NCI-H446 (cell line): ENCODE results near the gene DDIT4.
"Not testable (repeated sequence)": the region's sequence is repeated elsewhere in the genome, so short reads cannot be mapped to it uniquely, and the experiment has no call there.

ENCODE experiments used
- DNase-seq, 2 experiments: peaks; one replicate each; lab custom pipeline; 2025; lab: John Stamatoyannopoulos, UW

DDIT4 gene

DNA sequence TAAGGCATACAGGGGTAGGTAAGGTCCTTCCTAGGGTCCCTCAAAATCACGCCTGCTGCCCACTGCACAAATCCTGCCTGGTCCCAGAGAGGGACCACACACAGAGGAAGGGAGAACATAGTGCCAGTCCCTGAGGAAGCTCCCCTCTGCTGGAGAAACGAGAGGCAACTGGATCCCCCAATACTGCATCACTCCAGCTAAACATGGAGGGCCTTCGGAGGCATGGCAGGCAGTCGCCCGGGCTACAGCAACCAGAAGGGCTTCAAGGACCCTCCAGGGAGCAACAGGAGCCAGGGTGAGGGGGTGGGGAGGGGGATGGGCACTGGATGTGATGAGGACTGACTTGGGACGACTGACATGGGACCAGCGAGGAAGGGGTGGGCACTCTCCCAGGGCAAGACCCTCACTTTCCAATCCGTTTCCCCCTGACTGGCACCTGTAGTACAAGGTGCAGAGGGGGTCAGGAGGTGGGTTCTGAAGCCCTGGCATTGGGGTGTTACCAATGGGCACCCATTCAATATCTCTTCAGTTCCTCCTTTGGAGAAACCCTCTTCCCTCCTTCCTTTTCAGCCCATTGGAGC lies 21.7 kb downstream of the DDIT4 start:
- DNase-seq, result no peak

DNA sequence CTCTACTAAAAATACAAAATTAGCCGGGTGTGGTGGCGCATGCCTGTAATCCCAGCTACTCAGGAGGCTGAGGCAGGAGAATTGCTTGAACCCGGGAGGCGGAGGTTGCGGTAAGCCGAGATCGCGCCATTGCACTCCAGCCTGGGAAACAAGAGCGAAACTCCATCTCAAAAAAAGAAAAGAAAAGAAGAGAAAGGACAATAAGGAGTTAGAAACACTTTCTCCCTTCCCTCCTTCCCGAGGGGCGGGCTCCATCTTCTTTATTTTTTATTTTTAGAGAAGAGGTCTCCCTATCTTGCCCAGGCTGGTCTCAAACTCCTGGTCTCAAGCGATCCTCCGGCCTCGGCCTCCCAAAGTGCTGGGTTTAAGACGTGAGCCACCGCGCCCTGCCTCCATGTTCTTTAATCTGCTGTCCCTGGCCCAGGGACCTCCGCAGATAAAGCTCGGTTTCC lies 23.1 kb downstream of the DDIT4 start:
- DNase-seq, result not testable (repeated sequence)

DNA sequence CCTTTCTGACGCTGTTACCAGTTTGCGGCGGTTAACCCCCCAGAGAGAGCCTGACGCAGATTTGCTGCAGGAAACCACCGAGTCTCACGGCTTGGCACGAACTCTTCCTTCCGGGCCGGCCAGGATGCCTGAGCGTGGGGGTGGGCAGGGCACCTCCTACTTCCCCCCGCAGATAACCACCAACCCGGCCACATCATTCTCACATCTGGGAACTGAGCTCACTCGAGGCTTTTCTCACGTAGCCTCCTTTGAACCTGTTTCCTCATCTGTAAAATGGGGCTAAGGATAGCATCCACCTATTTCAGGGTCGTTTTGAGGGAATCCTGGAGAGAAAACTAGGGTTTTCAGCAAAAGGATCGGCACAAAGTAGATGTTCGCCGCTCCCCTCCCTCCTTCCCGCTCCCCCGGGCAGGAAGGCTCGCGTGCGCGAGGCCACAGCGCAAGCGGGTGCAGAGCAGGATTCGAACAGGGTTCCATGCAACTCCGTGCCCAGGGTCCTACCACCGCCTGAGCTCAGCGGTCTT lies 23.6 kb downstream of the DDIT4 start:
- DNase-seq, result no peak

DNA sequence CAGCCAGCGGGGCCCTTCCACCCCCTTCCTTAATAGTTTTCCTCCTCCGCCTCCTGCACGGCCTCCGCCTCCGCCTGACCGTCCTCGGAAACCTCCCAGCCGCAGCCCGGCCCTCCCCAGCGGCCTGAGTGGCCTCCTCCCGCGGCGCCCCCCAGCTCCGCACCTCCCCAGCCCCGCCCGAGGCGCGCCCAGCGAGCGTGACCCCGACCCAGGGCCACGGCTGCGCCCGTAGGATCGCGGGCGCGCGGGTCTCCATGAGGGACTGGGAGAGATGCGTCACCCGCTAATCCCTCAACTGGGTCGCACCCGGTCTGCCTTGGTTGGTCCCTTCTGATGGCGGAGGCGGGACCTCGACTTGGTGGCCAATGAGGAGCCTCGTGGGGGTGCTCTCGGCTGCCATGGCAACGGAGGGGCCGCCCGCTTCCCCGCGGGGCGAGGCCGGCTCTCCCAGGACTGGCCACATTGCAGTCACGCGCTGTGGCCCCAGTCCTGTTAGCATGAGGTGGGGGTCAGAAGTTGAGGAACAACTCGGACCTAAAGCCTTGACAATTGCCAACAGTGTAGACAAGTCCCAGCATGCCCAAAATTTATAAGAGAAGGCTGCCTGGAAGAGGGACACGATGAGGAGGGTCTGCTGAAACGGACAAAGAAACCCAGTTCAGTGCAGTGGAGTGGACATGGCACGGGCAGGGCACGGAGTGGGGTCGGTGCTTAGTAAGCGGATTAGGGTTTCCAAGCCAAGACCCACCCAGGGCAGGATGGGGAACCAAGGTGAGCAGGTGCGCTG lies 24.3 kb downstream of the DDIT4 start:
- DNase-seq, result peak; percentile 71 to 92

DNA sequence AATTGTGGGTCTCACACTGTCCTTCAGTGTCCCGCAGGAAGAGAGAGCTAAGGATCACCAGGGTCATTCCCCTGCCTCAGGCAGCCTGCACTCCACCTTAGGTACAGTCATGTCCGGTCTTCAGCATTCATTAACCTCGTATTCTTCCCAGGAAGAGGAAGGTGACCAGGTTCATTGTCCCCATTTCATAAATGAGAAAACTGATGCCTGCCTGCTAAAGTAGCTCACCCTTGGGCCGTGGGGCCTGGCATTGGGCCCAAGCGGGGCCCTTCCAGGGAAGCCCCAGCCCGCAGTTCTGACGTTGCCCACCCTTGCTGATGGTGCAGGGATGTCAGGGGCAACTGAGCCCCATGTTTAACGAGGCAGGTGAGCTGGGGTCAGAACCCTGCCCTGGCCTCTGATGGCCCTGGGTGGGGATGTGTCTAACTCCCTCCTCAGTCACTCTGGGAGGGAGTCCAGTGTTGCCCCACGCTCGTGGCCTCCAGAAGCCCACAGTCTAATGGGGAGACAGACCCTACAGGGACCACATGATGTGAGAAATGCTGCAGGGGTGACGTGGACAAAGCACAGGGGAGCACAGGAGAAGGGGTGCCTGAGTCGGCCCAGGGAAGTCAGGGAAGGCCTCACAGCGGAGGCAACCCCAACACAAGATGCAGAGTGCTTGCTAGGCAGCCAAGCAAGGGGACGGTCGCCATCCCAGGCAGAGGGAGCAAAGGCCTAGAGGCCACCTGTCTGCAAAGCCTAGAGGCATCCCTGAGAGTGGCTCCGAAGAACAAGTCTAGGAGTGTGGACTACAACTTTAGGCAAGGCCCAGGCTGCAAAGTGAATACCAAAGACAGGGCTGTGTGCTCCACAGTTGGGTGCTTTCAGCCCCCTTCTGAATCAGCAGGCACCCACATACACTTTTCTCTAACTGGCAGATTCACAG lies 25.1 kb downstream of the DDIT4 start:
- no peak for DNase-seq

DNA sequence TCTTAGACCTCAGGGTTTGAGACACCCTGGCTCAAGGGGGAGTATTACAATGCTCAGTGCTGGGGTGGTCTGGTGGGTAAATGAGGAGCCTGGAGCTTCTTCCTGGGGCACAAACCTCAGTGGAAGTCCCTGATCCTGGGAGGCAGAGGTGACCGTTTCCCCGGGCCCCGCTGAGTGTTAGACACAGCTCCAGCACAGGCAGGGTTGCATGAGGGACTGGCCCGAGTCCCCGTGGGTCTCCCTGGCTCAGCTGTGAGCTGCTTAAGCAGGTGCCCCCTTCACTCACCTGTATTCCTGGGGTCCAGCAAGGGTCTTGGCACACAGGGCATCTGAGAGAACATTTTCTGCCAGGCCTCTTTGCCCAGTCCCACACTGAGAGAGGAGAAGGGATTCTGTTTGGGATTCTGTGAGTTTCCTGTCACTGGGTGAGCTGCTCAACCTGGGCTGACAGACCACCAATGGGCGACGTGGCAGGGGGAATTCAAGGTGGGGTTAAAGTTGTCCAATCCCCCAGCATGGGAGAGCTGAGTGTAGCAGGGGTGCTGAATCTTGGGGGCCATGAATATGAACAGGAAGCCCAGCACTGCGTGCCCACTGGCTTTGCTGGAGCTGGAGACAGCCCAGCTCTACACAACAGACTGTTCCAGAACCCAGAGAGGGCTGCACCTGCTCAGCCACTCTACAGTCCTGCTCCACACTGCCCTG lies 29.9 kb downstream of the DDIT4 start:
- DNase-seq, result no peak

DNA sequence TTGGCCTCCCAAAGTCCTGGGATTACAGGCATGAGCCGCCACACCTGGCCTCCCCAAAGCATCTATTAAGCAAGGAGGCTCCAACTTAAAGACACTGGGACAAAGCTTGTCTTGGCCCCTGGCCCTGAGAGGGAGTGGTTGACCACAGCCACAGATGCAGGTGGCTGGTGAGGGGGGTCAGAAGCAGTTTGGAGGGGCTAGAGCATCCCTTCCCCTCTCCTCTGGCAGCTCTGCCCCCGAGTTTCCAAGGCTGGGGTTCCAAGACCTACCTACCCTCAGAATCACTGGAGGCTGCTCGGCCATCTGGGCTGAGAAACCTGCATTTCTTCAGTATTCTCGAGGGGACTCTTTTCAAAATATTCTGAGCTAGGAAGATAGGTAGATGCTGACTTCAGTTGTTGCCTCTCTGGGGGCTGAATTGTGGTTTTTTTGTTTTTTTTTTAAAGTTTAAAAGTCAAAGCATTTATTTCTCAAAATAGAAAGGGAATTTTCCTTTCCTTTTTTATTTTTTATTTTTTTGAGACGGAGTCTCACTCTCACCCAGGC lies 32.6 kb downstream of the DDIT4 start:
- DNase-seq, result no peak

DNA sequence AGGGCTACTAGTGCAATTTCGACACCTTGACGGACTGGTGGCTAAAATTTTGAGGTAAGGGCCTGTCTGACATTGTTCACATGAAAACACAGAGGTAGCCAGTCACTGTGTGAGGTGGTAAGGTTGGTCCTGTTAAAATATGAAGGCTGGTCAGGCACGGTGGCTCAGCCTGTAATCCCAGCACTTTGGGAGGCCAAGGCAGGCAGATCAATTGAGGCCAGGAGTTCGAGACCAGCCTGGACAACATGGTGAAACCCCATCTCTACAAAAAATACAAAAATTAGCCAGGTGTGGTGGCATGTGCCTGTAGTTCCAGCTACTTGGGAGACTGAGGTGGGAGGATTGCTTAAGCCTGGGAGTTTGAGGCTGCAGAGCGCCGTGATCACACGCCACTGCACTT lies 34.0 kb downstream of the DDIT4 start:
- not testable (repeated sequence) for DNase-seq

DNA sequence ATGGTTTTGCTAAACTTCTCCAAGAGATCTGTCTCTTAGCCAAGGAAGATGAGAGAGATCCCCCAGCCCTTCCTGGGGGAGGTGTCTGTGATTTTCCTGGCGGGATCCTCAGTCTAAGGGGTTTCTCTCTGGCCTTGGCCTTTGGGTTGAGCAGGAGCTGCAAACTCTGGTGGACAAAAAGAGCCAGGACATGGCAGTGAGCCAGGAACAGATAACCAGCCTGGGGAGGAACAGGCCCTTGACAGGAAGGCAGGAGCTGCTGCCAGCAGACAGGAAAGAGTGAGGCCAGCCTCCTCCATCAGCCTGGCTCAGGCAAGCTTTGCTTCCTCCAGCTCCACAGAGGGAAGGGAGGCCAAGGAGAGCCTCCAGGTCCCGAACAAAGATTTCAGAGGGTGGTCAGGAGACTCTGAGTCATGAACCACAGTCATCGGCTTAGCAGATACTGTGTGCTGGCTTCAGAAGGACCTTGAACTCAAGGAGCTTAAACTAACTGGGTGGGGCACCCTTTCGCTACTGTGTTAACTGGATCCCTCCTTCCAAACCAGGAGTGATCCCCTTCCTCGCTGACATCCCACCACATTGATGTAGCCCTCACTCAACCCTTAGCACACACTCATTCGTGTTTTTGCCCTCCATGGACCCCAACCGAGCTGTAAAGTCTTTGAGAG lies 34.7 kb downstream of the DDIT4 start:
- no peak for DNase-seq

DNA sequence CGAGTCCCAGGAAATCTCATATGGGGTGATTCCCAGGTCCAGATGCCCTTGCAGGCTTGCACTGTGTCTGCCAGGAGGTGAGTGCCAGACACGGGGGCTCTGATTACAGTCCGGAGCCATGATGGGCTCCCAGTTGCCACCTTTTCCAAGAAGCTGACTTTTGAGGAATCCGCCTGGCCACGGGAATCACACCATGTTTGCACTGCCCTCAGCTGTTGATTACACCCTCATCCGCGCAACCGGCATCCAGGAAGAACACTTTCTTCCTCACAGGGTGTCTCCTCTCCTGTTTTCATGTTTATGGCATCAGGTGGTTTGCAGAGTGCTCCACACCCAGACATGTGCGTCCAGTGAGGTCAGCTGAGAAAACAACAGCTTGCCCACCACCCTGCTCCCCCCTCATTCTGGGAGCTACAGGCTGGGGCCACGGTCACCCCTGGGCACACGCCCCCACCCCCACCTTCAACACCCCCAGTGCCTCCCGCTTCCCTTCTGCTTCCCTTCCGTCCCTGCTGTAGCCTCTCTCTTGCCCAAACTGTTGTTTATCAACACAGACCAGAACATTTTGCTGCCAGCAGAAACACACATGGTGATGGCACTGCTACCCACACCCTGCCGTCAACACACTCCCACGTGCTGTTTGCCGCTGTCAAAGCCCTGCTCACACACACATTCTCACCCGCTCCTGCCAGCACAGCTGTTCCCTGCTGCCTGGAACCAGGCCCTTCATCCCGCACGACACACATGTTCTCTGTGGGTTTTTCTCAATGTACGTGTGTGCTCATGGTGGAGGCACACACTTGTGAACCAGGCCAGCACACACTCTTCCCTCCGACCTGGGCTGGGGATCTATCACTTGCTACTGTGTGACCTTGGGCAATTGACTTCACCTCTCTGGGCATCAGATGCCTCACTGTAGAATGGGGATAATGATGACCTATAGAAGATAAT lies 35.8 kb downstream of the DDIT4 start:
- DNase-seq, result no peak

DNA sequence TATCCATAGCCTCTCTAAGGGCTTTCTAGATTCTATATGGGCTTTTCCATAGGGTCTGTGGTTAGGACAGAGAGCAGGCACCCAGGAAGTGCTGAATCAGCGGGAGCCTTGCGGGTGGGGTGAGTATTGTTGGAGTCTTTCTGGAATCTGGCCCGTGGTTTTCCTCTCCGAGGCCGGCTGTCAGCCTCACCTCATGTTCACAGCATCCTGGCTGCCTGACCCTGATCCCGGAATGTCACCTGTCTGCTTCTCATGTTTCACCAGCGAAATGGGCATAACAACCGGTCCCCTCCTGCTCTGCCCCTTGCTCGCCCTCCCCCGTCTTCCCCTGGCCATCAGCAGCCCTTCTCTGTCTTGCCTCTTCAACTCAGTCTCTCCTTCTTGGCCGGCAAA lies 36.5 kb downstream of the DDIT4 start:
- DNase-seq, result no peak

DNA sequence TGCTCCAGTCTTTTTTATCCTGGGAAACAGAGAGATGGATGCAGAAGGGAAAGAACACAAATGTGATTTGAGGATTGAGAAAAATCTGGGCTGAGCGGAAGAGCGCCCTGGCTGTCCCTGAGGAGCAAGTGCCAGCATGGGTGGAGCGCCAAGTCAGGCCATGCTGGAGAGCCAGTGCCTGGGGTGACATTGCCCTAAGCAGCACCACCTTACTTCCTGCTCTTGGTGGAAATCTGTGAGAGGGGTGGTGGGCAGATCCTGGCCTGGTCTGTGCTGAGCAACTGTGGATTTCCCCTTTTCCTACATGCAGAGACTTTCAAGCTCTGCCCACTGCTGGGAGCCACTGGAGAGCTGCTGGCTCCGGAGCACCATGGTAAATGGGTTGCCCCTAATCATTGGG lies 36.9 kb downstream of the DDIT4 start:
- no peak for DNase-seq

DNA sequence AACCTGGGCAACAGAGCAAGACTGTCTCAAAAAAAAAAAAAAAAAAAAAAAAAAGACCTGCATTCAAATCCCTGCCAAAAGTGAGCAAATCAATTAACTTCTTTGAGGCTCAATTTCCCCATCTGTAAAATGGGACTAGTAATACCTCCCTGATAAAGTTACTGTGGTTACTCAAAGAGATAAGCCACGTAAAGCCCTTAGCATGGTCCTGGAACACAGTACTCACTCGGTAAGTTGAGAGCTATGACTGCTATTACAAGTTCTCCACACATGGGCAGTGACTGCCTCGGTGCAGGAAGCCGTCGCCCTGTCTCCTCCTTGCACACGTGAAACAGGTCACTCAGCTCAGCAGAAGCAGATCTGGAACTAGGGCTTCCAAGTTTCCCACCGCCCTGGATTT lies 37.9 kb downstream of the DDIT4 start:
- DNase-seq, result no peak

DNA sequence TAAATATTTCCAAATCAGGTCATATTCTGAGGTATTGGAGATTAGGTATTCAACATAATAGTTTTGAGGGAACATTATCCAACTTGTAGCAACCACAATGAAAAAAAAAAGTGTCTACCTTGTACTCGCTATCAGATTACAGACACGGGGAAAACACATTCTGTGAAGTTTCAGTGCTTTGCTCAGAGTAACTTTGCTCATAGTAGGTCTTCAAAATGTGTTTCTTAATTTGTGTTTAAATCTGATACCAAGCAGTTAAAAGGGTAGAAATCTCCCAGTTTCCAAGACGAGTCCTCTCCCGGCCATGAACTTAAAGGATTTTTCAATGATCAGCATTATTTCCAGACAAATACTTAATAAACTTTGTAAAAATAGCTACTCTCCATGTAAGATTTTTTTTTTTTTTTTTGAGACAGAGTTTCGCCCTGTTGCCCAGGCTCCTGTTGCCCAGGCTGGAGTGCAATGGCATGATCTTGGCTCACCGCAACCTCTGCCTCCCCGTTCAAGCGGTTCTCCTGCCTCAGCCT lies 39.2 kb downstream of the DDIT4 start:
- no peak for DNase-seq

DNA sequence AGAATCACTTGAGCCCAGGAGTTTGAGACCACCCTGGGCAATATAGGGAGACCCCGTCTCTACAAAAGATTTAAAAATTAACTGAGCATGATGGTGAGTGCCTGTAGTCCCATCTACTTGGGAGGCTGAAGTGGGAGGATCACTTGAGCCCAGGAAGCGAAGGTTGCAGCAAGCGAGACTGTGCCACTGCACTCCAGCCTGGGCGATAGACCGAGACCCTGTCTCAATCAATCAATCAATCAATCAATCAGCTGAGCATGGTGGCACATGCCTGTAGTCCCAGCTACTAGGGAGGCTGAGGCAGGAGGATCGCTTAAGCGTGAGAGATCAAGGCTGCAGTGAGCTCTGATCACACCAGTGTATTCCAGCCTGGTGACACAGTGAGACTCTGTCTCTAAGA lies 40.5 kb downstream of the DDIT4 start:
- no peak for DNase-seq

DNA sequence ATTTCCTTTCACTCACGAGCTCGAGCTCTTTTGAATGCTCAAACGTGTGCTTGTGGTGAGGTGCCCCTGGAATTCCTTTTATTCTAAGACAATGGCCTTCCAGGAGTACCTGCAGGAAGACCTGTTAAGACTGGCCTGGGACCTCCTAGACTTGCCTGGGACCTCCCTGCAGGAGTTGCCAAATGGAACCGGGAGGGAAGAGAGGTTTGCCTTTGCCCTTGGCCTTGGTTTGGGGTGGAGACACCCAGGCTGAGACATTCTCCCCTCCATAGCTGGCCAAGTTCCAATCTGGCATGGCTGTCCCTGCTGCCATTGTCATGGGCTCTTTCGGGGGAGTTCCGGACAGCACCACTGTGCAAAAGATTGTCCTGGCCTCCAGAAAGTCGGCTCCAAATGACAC lies 41.3 kb downstream of the DDIT4 start:
- peak in 1 of 2 experiments; percentile 15 for DNase-seq

DNA sequence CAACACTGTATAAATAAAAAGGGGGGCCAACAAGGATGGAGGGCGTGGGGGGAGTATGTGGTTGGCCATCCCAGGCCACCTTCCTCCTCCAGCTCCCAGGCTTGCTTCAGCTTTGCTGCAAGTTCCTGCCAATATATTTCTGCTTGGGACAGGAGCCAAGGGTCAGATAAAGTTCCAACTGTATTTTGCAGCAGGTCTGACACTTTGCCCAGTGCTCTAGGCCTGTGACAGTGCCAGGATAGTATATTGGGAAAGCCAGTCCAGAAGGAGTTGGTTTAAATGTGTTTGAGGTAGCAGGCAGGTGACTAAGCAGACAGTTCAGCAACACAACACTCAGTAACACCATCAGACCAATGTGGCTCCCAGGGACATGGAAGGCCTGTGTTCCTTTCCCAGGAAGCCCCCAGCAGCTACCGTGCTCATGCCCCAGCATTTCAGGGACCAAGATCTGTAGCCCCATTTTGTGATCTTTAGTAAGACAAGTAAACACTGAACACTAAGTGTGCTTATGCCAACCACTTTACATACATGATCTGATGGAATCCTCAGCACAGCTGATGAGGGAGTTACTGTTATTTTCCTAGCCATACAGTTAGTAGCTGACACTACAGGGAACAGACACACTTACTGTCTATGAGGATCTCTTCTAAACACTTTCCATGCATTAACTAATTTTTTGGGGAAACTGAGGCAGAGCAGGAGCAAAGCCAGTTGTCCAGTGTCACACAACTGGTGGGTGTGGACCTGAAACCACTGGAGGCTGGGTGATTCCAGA lies 42.1 kb downstream of the DDIT4 start:
- DNase-seq, result peak; percentile 18 to 67

DNA sequence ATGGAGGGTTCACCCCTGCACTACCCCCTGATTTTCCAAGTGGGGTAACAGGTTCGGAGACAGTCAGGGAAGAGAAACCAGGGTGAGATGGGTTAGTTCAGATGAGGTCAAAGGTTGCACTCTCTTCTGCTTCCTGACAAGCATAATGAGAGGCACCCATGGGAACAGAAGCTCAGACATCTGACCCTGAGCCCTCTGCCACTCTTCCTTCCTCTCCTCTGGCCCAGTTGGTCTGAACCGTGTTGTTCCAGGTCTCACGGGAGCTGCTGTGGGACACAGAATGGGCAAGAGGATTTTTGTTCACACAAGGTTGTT lies 42.6 kb downstream of the DDIT4 start:
- no peak for DNase-seq
